B cell (primary cell): ENCODE data around the gene ARIH2.

ENCODE experiments used
- CTCF ChIP-seq: fragments of 200-600 bp; IDR thresholded peaks from one replicate; pipeline ENCODE4 v1.8.0; 2022; ENCODE audit warnings: antibody characterized with exemption, mild to moderate bottlenecking
- EZH2 ChIP-seq: IDR thresholded peaks from 2 replicates; pipeline ENCODE4 v1.6.1; 2012; ENCODE audit warnings: borderline replicate concordance, low read depth, mild to moderate bottlenecking, moderate library complexity, low read length; ENCODE audit not compliant: insufficient read depth, poor library complexity, severe bottlenecking

GRCh38 chr3:48982016-48982415, 63.4 kb downstream of the ARIH2 start:
- TF ChIP-seq CTCF (no peak), EZH2 (no peak)
